ENCODE data around the gene MAN1A1. TPM values are rescaled to one million over a fixed set of nuclear protein-coding genes. Genes with fewer than 3 reads are reported as not detected.

Gene MAN1A1
- total RNA-seq, 1 experiment from 2014 or later = 13.3 TPM

GRCh38 chr6:119184008-119184648 lies 165.4 kb downstream of the MAN1A1 start:
- no peaks in the 10 kb centered on the region for H3K27me3 Mint-ChIP-seq (ENCODE audit: unreplicated experiment)
- CTCF ChIA-PET = no interaction called here
- H3K9me3 Mint-ChIP-seq (ENCODE audit: low read depth, unreplicated experiment) = no peaks in the 10 kb centered on the region
- no peaks in the 10 kb centered on the region for H3K4me1 Mint-ChIP-seq (ENCODE audit: low read depth, unreplicated experiment)
- H3K27ac Mint-ChIP-seq (ENCODE audit: unreplicated experiment) = no peak overlapping the region
- peaks cover 4% of the 10 kb centered on the region for H3K36me3 Mint-ChIP-seq (ENCODE audit: insufficient read depth, unreplicated experiment)
- intact Hi-C loops (cut with micrococcal nuclease; ENCODE audit: unreplicated experiment) = no loop called here
- no peak for DNase-seq
- BruUV-seq (replicated peaks) = no TSS peak
- no peak overlapping the region for H3K4me3 Mint-ChIP-seq (ENCODE audit: low read depth, unreplicated experiment)
- TF ChIP-seq, protein P1, sequence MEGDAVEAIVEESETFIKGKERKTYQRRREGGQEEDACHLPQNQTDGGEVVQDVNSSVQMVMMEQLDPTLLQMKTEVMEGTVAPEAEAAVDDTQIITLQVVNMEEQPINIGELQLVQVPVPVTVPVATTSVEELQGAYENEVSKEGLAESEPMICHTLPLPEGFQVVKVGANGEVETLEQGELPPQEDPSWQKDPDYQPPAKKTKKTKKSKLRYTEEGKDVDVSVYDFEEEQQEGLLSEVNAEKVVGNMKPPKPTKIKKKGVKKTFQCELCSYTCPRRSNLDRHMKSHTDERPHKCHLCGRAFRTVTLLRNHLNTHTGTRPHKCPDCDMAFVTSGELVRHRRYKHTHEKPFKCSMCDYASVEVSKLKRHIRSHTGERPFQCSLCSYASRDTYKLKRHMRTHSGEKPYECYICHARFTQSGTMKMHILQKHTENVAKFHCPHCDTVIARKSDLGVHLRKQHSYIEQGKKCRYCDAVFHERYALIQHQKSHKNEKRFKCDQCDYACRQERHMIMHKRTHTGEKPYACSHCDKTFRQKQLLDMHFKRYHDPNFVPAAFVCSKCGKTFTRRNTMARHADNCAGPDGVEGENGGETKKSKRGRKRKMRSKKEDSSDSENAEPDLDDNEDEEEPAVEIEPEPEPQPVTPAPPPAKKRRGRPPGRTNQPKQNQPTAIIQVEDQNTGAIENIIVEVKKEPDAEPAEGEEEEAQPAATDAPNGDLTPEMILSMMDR (IDR thresholded peaks at IDR 0.05; ENCODE audit: unreplicated experiment) = no peak

GRCh38 chr6:119183457-119183856 lies 166.1 kb downstream of the MAN1A1 start:
- no peaks in the 10 kb centered on the region for H3K4me1 Mint-ChIP-seq (ENCODE audit: low read depth, unreplicated experiment)
- H3K36me3 Mint-ChIP-seq (ENCODE audit: insufficient read depth, unreplicated experiment) = peaks cover 4% of the 10 kb centered on the region
- BruUV-seq (replicated peaks) = no TSS peak
- no peak overlapping the region for H3K4me3 Mint-ChIP-seq (ENCODE audit: low read depth, unreplicated experiment)
- H3K9me3 Mint-ChIP-seq (ENCODE audit: low read depth, unreplicated experiment) = no peaks in the 10 kb centered on the region
- TF ChIP-seq, protein P1 (IDR thresholded peaks at IDR 0.05; ENCODE audit: unreplicated experiment) = no peak
- CTCF ChIA-PET = no interaction called here
- H3K27ac Mint-ChIP-seq (ENCODE audit: unreplicated experiment) = no peak overlapping the region
- H3K27me3 Mint-ChIP-seq (ENCODE audit: unreplicated experiment) = no peaks in the 10 kb centered on the region
- intact Hi-C loops (cut with micrococcal nuclease; ENCODE audit: unreplicated experiment) = no loop called here
- no peak for DNase-seq

- H3K4me3 Mint-ChIP-seq (ENCODE audit: low read depth, unreplicated experiment) = no peak overlapping the region
- H3K27me3 Mint-ChIP-seq (ENCODE audit: unreplicated experiment) = no peaks in the 10 kb centered on the region
- no peaks in the 10 kb centered on the region for H3K4me1 Mint-ChIP-seq (ENCODE audit: low read depth, unreplicated experiment)
- no TSS peak for BruUV-seq (replicated peaks)
- H3K27ac Mint-ChIP-seq (ENCODE audit: unreplicated experiment) = no peak overlapping the region
- CTCF ChIA-PET = no interaction called here
- peaks cover 4% of the 10 kb centered on the region for H3K36me3 Mint-ChIP-seq (ENCODE audit: insufficient read depth, unreplicated experiment)
- DNase-seq = no peak
- H3K9me3 Mint-ChIP-seq (ENCODE audit: low read depth, unreplicated experiment) = no peaks in the 10 kb centered on the region
- intact Hi-C loops (cut with micrococcal nuclease; ENCODE audit: unreplicated experiment) = no loop called here
- TF ChIP-seq, protein P1 (IDR thresholded peaks at IDR 0.05; ENCODE audit: unreplicated experiment) = no peak
These were observed 166.7 kb downstream of the MAN1A1 start for GRCh38 chr6:119182875-119183274.

DNA sequence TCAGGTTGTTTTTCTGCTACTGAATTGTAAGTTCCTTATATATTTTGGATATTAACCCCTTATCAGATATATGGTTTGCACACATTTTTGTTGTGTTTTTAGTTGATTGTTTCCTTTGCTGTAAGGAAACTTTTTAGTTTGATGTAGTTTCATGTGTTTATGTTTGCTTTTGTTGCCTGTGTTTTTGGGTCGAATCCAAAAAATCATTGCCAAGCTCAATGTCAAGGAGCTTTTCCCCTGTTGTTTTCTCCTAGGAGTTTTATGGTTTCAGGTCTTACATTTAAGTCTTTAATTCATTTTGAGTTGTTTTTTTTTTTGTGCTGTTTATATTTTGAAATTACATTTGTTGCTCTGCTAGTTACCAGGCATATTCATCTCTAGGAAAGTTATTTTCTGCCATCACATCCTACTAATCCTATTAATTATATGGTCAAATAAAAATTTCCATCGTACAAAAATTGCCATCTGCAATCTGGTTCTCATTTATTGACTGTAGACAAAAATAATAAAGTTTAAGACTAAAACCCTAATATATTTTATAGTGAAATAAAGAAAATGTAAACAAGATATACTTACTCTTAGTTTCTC lies 167.3 kb downstream of the MAN1A1 start:
- Mint-ChIP-seq H3K27me3 (ENCODE audit: unreplicated experiment) (no peaks in the 10 kb centered on the region), H3K4me1 (ENCODE audit: low read depth, unreplicated experiment) (no peaks in the 10 kb centered on the region), H3K36me3 (ENCODE audit: insufficient read depth, unreplicated experiment) (peaks cover 4% of the 10 kb centered on the region), H3K27ac (ENCODE audit: unreplicated experiment) (no peak overlapping the region), H3K9me3 (ENCODE audit: low read depth, unreplicated experiment) (no peaks in the 10 kb centered on the region), H3K4me3 (ENCODE audit: low read depth, unreplicated experiment) (no peak overlapping the region)
- no peak for DNase-seq
- CTCF ChIA-PET = no interaction called here
- no TSS peak for BruUV-seq (replicated peaks)
- intact Hi-C loops (cut with micrococcal nuclease; ENCODE audit: unreplicated experiment) = no loop called here
- TF ChIP-seq, protein P1 (IDR thresholded peaks at IDR 0.05; ENCODE audit: unreplicated experiment) = no peak
